ENCODE results near the gene NKX1-1. TPM values are rescaled to one million over a fixed set of nuclear protein-coding genes. Genes with fewer than 3 reads are reported as not detected.

The NKX1-1 gene
- total RNA-seq = not detected in 2 replicates
- polyA plus RNA-seq = not detected in 2 replicates
- polyA plus RNA-seq (2012) = not detected in 2 replicates
- not detected in 2 replicates for polyA minus RNA-seq (ENCODE audit: low replicate concordance)

DNA sequence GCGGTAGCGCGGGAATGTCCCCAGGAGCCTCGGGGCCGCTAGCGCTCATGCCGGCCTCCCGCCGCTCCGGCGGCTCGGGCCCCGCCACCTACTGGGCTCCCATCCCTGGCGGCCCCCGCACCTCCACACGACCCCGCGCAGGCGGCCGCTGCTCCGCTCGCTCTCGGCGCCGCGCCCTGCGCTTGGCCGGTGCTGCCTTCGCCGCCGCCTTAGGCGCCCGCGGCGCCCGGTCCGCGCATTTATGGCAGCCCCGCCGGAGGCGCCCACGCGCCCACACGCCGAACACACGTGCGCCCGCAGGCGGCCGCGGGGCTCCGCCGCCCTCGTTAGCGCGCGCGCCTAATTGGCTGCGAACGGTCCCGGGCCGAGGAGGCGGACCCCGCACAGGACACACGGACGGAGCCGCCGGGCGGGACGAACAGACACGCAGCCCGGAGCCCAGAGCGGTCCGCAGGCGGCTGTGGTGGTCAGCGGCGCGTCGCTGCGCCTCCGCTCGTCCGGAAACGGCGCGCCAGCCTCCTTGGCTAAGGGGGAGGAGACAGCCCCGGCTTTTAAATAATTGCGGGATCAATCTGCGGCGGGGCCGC is at the start of gene NKX1-1:
TSS of gene NKX1-1 (minus strand) at position 49 of the 587 bp plus-strand sequence. CDS start at position 49, 0 bp downstream.
- Histone ChIP-seq H3K4me1 (ENCODE audit: control insufficient read depth, extremely low read depth, insufficient read depth, low read length) (no peaks in the 10 kb centered on the region), H4K20me1 (ENCODE audit: control insufficient read depth, extremely low read depth, insufficient read depth, low read length) (no peaks in the 10 kb centered on the region), H3K9ac (ENCODE audit: insufficient read depth, low read length) (no peak within 1 kb of the TSS), H3K9me3 (ENCODE audit: control insufficient read depth, insufficient read depth, low read depth, low read length) (no peaks in the 10 kb centered on the region), H3K4me2 (ENCODE audit: extremely low read depth, insufficient read depth, low read length) (no peak within 1 kb of the TSS), H3K4me3 (replicated peaks in 1 of 4; ENCODE audit: control extremely low read depth in 1 of 4, insufficient read depth in 1 of 4, low read depth in 3 of 4, low read length in 4 of 4) (no peak within 1 kb of the TSS), H3K79me2 (ENCODE audit: control insufficient read depth, insufficient read depth, low read length) (no peaks in the 10 kb centered on the region), H3K36me3 (ENCODE audit: control insufficient read depth, insufficient read depth, low read length) (no peaks in the 10 kb centered on the region), H3K27ac (ENCODE audit: insufficient read depth, low read length) (no peak within 1 kb of the TSS), H3K27me3 (ENCODE audit: control insufficient read depth, insufficient read depth, low read length) (peaks cover 56% of the 10 kb centered on the region), H2AFZ (ENCODE audit: low read length) (no peak within 1 kb of the TSS)
- DNase-seq (ENCODE audit: low read depth in 2 of 2) = no peak
- TF ChIP-seq, protein P1, sequence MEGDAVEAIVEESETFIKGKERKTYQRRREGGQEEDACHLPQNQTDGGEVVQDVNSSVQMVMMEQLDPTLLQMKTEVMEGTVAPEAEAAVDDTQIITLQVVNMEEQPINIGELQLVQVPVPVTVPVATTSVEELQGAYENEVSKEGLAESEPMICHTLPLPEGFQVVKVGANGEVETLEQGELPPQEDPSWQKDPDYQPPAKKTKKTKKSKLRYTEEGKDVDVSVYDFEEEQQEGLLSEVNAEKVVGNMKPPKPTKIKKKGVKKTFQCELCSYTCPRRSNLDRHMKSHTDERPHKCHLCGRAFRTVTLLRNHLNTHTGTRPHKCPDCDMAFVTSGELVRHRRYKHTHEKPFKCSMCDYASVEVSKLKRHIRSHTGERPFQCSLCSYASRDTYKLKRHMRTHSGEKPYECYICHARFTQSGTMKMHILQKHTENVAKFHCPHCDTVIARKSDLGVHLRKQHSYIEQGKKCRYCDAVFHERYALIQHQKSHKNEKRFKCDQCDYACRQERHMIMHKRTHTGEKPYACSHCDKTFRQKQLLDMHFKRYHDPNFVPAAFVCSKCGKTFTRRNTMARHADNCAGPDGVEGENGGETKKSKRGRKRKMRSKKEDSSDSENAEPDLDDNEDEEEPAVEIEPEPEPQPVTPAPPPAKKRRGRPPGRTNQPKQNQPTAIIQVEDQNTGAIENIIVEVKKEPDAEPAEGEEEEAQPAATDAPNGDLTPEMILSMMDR (conservative IDR thresholded peaks at IDR 0.05 in 1 of 2, IDR thresholded peaks at IDR 0.05 in 1 of 2; ENCODE audit: low read depth in 1 of 2, low read length in 2 of 2) = no peak
- no peak for TF ChIP-seq EZH2 (IDR thresholded peaks at IDR 0.05; ENCODE audit: low read length, missing control alignments)

DNA sequence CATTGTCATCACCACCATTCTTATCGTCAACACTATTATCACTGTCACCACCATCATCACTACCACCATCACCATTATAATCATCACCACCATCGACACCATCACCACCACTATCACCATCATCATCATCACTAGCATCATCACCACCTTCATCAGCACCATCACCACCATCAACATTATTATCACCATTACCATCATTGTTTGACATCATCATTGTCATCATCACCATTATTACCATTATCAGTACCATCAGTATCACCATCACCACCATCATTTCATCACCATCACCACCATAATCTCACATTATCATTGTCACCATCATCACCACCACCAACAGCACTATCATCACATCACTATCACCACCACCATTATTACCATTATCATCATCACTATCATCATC is 47.5 kb upstream of the NKX1-1 start:
- Histone ChIP-seq H2AFZ (ENCODE audit: low read length) (no peak overlapping the region), H3K4me3 (replicated peaks in 1 of 4; ENCODE audit: control extremely low read depth in 1 of 4, insufficient read depth in 1 of 4, low read depth in 3 of 4, low read length in 4 of 4) (no peak overlapping the region), H3K4me2 (ENCODE audit: extremely low read depth, insufficient read depth, low read length) (no peak overlapping the region), H3K4me1 (ENCODE audit: control insufficient read depth, extremely low read depth, insufficient read depth, low read length) (no peaks in the 10 kb centered on the region), H3K79me2 (ENCODE audit: control insufficient read depth, insufficient read depth, low read length) (no peaks in the 10 kb centered on the region), H3K36me3 (ENCODE audit: control insufficient read depth, insufficient read depth, low read length) (no peaks in the 10 kb centered on the region), H3K27ac (ENCODE audit: insufficient read depth, low read length) (no peak overlapping the region), H3K9me3 (ENCODE audit: control insufficient read depth, insufficient read depth, low read depth, low read length) (no peaks in the 10 kb centered on the region), H3K27me3 (ENCODE audit: control insufficient read depth, insufficient read depth, low read length) (peaks cover 7% of the 10 kb centered on the region), H3K9ac (ENCODE audit: insufficient read depth, low read length) (no peak overlapping the region), H4K20me1 (ENCODE audit: control insufficient read depth, extremely low read depth, insufficient read depth, low read length) (no peaks in the 10 kb centered on the region)
- DNase-seq (ENCODE audit: low read depth in 2 of 2) = no peak
- TF ChIP-seq, protein P1 (conservative IDR thresholded peaks at IDR 0.05 in 1 of 2, IDR thresholded peaks at IDR 0.05 in 1 of 2; ENCODE audit: low read depth in 1 of 2, low read length in 2 of 2) = no peak
- no peak for TF ChIP-seq EZH2 (IDR thresholded peaks at IDR 0.05; ENCODE audit: low read length, missing control alignments)

DNA sequence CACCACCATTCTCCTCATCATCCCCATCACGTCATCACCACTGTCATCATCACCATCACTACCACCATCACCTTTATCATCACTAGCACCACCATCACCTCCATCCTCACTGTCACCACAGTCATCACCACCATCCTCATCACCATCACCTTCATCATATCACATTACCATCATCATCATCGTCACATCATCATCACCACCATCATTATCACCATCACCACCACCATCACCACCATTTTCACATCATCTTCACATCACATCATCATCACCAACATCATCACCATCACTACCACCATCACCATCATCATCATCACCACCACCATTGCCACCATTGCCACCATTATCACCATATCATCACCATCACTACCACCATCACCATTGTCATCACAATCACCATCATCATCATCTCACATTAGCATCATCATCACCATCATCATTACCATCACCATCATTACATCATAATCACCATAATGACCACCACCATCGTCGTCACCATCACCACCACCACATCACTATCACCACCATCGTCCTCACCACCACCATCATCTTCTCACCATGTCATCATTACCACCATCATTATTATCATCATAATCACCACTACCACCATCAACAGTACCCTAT is 46.3 kb upstream of the NKX1-1 start:
- no peak overlapping the region for H3K27ac ChIP-seq (ENCODE audit: insufficient read depth, low read length)
- no peaks in the 10 kb centered on the region for H3K79me2 ChIP-seq (ENCODE audit: control insufficient read depth, insufficient read depth, low read length)
- no peaks in the 10 kb centered on the region for H3K27me3 ChIP-seq (ENCODE audit: control insufficient read depth, insufficient read depth, low read length)
- H3K4me1 ChIP-seq (ENCODE audit: control insufficient read depth, extremely low read depth, insufficient read depth, low read length) = no peaks in the 10 kb centered on the region
- no peaks in the 10 kb centered on the region for H3K9me3 ChIP-seq (ENCODE audit: control insufficient read depth, insufficient read depth, low read depth, low read length)
- no peak overlapping the region for H3K4me3 ChIP-seq (replicated peaks in 1 of 4; ENCODE audit: control extremely low read depth in 1 of 4, insufficient read depth in 1 of 4, low read depth in 3 of 4, low read length in 4 of 4)
- DNase-seq (ENCODE audit: low read depth in 2 of 2) = no peak
- no peak overlapping the region for H2AFZ ChIP-seq (ENCODE audit: low read length)
- no peak overlapping the region for H3K9ac ChIP-seq (ENCODE audit: insufficient read depth, low read length)
- no peak overlapping the region for H3K4me2 ChIP-seq (ENCODE audit: extremely low read depth, insufficient read depth, low read length)
- TF ChIP-seq, protein P1 (conservative IDR thresholded peaks at IDR 0.05 in 1 of 2, IDR thresholded peaks at IDR 0.05 in 1 of 2; ENCODE audit: low read depth in 1 of 2, low read length in 2 of 2) = no peak
- TF ChIP-seq EZH2 (IDR thresholded peaks at IDR 0.05; ENCODE audit: low read length, missing control alignments) = no peak
- H3K36me3 ChIP-seq (ENCODE audit: control insufficient read depth, insufficient read depth, low read length) = no peaks in the 10 kb centered on the region
- H4K20me1 ChIP-seq (ENCODE audit: control insufficient read depth, extremely low read depth, insufficient read depth, low read length) = no peaks in the 10 kb centered on the region
